ENCODE measurements around the gene OR8D2.

The OR8D2 gene

DNA sequence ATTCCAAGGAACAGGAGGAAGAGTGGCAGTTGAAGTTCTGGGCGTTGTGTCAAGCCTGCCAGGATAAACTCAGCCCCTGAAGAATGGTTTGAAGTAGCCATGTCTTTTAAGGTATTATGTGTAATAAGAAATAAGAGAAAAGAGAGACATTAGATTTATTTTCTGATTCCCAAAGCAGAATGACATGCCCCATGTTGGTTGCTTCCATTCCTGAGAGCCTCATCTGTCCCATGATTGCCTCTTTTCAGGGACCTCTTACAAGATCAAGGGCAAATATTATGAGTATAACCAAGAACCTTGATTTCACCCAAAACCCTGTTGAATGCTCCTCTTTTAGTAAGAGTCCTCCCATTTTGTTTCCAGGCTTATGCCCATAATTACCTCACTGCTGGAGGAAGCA lies at the start of gene OR8D2:
Gene OR8D2, minus strand, starts transcription at position 101 of the 400 bp plus-strand sequence. Its CDS starts 0 bp downstream, at position 101.
- DNase-seq (ENCODE audit: low spot score): no peak

DNA sequence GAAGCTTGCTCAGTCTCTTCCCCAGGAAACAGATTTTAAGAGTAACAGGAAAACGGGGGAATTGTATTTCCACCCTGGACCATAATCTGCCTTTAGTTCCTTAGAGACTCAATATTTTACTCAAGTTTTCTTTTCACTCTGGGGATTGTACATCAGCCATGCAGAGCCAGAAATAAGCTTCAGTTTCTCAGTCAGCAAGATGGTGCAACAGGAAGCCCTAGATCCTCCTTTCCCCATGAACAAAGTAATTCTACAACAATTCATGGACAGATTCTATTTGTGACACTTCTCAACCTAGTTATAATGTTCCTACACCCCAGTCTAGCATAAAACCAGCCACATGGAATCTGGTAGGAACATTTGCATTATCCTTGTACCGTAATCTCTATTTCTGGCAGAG lies 39.6 kb upstream of the OR8D2 start:
- DNase-seq (ENCODE audit: low spot score): no peak

- DNase-seq (ENCODE audit: low spot score): no peak
These were observed 26.4 kb upstream of the OR8D2 start for GRCh38 chr11:124346311-124346955.

- no peak for DNase-seq (ENCODE audit: low spot score)
These were observed 24.3 kb upstream of the OR8D2 start for GRCh38 chr11:124344346-124344745.

DNA sequence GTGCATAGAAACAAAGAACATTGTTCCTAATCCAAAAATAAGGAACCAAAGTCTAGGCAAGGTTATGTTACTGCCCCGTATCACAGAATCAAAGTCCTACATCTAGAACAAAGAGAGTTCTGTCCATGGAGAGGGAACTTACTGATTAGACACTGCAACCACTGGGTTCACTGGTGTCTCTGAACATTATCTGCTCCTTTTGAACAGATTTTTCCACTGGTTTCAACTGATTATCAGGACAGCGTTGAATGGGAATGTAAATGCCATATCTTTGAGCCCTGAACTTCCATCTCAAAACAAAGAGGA lies 20.1 kb upstream of the OR8D2 start:
- no peak for DNase-seq (ENCODE audit: low spot score)

DNA sequence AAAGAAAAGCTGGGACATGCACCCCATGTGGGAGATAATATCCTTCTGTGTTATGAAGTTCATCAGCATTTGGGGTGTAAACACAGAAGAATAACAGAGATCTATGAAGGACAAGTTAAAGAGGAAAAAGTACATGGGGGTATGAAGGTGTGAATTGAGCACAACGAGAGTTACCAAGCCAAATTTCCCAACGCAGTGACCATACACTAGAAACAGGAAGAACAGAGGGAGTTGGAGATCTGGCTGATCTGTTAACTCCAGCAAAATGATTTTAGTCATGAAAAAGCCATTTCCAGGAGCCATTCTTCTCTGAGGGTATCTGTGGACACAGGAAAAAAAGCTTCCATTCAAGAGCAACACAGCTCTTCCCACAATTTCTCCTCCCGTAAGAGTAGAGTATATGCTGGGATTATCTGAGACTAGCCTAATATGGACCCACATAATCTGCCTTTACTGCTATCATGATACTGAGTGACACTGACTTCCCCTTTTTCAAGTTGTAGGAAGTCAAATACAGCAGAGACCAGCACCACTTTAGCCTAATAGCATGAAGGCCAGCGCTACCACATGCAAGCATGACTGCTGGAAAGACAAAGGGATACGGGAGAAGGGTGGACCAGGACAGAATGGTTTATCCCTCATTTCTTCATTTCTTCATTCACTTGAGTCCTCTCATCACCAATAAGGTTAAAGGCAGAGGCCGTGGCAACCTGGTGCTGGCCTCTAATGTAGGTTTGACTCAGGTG lies 19.6 kb upstream of the OR8D2 start:
- no peak for DNase-seq (ENCODE audit: low spot score)

- DNase-seq (ENCODE audit: low spot score): no peak
These were observed 11.9 kb upstream of the OR8D2 start for GRCh38 chr11:124331873-124332272.

GRCh38 chr11:124329787-124330478 lies 9.9 kb upstream of the OR8D2 start:
- DNase-seq (ENCODE audit: low spot score): no peak

GRCh38 chr11:124327775-124328174 lies 7.8 kb upstream of the OR8D2 start:
- DNase-seq (ENCODE audit: low spot score): no peak

- DNase-seq (ENCODE audit: low spot score): no peak
These were observed 2.4 kb upstream of the OR8D2 start for GRCh38 chr11:124322356-124322755.

- peak; percentile 9 for DNase-seq (ENCODE audit: low spot score)
These were observed 4.9 kb downstream of the OR8D2 start for GRCh38 chr11:124315052-124315451.

- DNase-seq (ENCODE audit: low spot score): no peak
These were observed 6.1 kb downstream of the OR8D2 start, which contains the start of gene OR8D1 for GRCh38 chr11:124313849-124314248. Gene OR8D1, minus strand, starts transcription at chr11:124313949. Its CDS starts 3,183 bp downstream, at chr11:124310766.

DNA sequence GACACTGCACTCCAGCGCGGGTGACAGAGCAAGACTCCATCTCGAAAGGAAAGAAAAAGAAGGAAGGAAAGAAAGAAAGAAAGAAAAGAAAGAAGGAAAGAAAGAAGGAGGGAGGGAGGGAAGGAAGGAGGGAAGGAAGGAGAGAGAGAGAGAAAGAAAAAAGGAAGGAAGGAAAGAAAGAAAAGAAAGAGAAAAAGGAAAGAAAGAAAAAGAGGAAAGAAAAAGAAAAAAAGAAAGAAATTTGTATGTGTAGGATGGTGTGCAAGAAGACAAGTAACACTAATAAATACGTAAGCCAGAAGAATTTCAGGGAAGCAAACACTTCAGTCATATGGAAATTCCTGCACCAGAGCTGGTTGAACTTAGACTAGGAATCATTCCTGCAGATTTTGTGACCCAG lies 6.9 kb downstream of the OR8D2 start:
- DNase-seq (ENCODE audit: low spot score): no peak

DNA sequence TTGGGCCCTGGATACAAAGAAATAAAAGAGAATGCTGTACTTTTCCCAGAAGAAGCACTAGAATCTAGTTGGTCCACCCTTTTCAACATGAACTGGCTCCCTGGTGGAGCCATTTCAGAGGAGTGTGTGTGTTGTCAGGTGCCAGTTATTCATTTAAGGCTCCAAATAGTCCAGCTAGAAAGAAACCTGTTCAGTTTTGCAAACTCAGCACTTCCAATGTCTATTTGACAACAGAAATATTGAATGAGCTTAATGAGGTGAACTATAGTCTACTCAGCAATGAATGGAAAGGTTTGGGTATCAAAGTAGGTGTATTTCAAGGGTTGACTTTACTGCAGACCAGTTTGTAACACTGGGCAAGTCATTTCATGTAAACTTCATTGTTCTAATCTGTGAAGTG lies 8.3 kb downstream of the OR8D2 start:
- no peak for DNase-seq (ENCODE audit: low spot score)

GRCh38 chr11:124311269-124311668 lies 8.7 kb downstream of the OR8D2 start:
- DNase-seq (ENCODE audit: low spot score): no peak

GRCh38 chr11:124310721-124311120 lies 9.3 kb downstream of the OR8D2 start:
- DNase-seq (ENCODE audit: low spot score): no peak

DNA sequence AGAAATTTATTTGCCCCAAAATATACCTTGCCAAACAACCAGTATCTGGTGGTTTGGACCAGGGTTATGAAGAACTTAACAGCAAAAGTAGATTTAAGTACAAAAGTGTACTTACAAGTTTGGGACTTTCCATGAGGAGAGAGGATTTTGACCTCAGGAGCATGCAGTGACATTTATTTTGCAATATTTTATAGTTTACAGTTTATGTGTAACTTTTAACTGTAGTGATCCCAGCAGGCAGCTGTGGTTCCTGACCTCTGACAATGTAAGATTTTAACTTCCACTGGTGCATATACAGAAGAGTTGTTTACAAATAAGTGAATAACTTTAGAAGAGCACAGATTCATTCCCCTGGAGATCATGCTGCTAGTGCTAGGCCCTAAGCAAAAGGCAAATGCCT lies 12.9 kb downstream of the OR8D2 start:
- DNase-seq (ENCODE audit: low spot score): no peak

DNA sequence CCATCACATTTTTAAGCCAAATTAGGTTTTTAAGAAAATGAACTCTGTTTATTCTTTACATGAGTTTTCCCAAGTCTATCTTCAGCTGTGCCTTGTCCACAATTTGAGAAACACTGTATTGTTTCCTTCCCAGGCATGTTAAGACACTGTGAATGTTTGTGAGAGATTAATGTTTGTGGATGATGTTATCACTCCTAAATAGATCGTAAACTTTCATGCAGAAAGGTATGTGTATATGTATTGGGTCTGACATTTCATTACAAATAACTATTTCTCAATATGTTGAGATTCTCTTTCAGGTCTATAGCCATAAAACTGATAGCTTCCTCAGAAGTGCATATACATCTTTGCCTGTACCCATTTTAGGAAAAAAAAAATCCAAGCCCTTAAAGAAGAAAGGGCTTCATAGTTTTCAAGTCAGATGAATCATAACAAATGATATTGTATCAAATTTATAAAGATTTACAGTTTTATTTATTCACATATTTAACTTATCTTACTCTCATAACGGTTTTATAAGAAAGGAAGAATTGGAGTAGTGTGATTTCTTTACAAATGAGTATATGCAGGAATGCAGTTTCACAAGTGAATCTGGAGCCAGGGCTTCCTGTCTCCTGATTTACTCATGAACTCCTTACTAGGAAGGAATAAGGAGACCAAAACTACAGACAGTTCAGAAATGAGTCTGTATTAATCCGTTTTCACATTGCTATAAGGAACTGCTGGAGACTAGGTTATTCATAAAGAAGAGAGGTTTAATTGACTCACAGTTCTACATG lies 17.5 kb downstream of the OR8D2 start:
- no peak for DNase-seq (ENCODE audit: low spot score)

- peak; percentile 25 for DNase-seq (ENCODE audit: low spot score)
These were observed 18.4 kb downstream of the OR8D2 start for GRCh38 chr11:124301548-124301947.

GRCh38 chr11:124297921-124298320 lies 22.1 kb downstream of the OR8D2 start:
- DNase-seq (ENCODE audit: low spot score): no peak

DNA sequence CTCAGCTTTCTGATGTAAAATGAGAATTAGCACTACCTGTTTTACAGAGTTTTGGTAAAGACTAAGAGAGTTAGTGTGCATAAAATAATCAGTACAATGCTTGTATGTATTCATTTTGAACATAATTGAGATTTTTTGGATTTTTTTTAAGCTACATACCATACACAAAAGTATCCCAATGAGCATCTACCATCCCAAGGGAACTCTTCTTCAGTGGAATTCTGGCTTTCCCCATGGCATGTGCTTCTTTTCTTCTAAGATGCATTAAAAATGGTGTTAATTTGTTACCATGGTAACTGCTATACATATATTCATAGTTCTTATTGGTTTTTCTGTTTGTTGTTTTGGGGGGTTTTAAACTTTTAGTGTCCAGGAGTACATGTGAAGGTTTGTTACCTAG lies 24.0 kb downstream of the OR8D2 start:
- no peak for DNase-seq (ENCODE audit: low spot score)

DNA sequence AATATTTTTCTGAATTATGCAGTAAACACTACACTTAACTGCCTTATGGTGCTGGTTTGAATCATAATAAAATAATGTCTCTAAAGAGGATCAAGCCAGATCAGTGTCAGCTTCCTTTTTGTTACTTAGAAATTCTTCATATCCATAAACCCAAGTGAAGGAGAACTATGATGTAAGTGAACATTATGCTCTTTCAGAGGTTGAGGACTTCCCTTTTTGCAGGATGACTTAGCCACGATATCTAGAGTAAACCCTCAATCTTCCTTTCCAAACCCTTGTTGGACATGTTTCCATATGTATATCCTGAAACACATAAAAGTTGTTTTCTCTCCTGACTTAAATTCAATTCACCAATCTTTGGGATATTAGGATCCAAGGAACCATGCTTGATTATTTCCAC lies 25.3 kb downstream of the OR8D2 start:
- DNase-seq (ENCODE audit: low spot score): no peak
